HEK293T (cell line): Measurements from ENCODE around the gene ACIN1.

Experiments
- CTCF ChIA-PET: fragments of 350-600 bp; formaldehyde crosslinking; extraction: SDS; loops from one replicate; lab custom pipeline; 2021; ENCODE audit warnings: antibody characterized with exemption, inconsistent platforms; lab: Yijun Ruan, JAX
- POLR2A ChIA-PET: fragments of 350-600 bp; formaldehyde crosslinking; extraction: SDS; loops from one replicate; lab custom pipeline; 2020; ENCODE audit warnings: antibody characterized with exemption, inconsistent platforms; lab: Yijun Ruan, JAX
- DNase-seq: peaks from one replicate; pipeline ENCODE4 v3.0.0; 2012; ENCODE audit warnings: mixed read lengths; ENCODE audit errors: extremely low spot score
- ARNT ChIP-seq: fragments of 450-650 bp; IDR thresholded peaks from 2 replicates; pipeline ENCODE4 v1.6.1; 2017; ENCODE audit warnings: mild to moderate bottlenecking
- BHLHE40 ChIP-seq: fragments of 450-650 bp; IDR thresholded peaks from 2 replicates; pipeline ENCODE4 v1.6.1; 2016; ENCODE audit warnings: mild to moderate bottlenecking, moderate library complexity, borderline replicate concordance
- CTBP1 ChIP-seq: fragments of 450-650 bp; IDR thresholded peaks from 2 replicates; pipeline ENCODE4 v1.6.1; 2016; ENCODE audit warnings: borderline replicate concordance
- ELF4 ChIP-seq: fragments of 450-650 bp; IDR thresholded peaks from 2 replicates; pipeline ENCODE4 v1.6.1; 2017; ENCODE audit warnings: antibody characterized with exemption
- FOXA1 ChIP-seq: fragments of 450-650 bp; IDR thresholded peaks from 2 replicates; pipeline ENCODE4 v1.6.1; 2016; ENCODE audit warnings: mild to moderate bottlenecking
- FOXK2 ChIP-seq: fragments of 450-650 bp; IDR thresholded peaks from 2 replicates; pipeline ENCODE4 v1.6.1; 2016; ENCODE audit warnings: mild to moderate bottlenecking
- FOXM1 ChIP-seq: fragments of 450-650 bp; IDR thresholded peaks from 2 replicates; pipeline ENCODE4 v1.6.1; 2017; ENCODE audit warnings: mild to moderate bottlenecking, borderline replicate concordance
- HDGF ChIP-seq: fragments of 450-650 bp; IDR thresholded peaks from 2 replicates; pipeline ENCODE4 v1.6.1; 2017; ENCODE audit warnings: antibody characterized with exemption, borderline replicate concordance
- L3MBTL2 ChIP-seq: fragments of 450-650 bp; conservative IDR thresholded peaks from 2 replicates; pipeline ENCODE4 v1.6.1; 2016; ENCODE audit warnings: mild to moderate bottlenecking
- LEF1 ChIP-seq: fragments of 450-650 bp; IDR thresholded peaks from 2 replicates; pipeline ENCODE4 v1.6.1; 2017; ENCODE audit warnings: mild to moderate bottlenecking, borderline replicate concordance
- NFRKB ChIP-seq: fragments of 450-650 bp; IDR thresholded peaks from 2 replicates; pipeline ENCODE4 v1.6.1; 2016; ENCODE audit warnings: mild to moderate bottlenecking, moderate library complexity
- SP1 ChIP-seq: fragments of 450-650 bp; IDR thresholded peaks from 2 replicates; pipeline ENCODE4 v1.6.1; 2017
- SUZ12 ChIP-seq: fragments of 450-650 bp; IDR thresholded peaks from 2 replicates; pipeline ENCODE4 v1.6.1; 2016; ENCODE audit warnings: mild to moderate bottlenecking
- TARDBP ChIP-seq: fragments of 450-650 bp; IDR thresholded peaks from 2 replicates; pipeline ENCODE4 v1.6.1; 2016
- ZNF384 ChIP-seq: fragments of 450-650 bp; IDR thresholded peaks from 2 replicates; pipeline ENCODE4 v1.6.1; 2016
- TF ChIP-seq, protein P1 (sequence below): fragments of 450-650 bp; IDR thresholded peaks from 2 replicates; pipeline ENCODE4 v1.6.1; 2016

ACIN1 gene

DNA sequence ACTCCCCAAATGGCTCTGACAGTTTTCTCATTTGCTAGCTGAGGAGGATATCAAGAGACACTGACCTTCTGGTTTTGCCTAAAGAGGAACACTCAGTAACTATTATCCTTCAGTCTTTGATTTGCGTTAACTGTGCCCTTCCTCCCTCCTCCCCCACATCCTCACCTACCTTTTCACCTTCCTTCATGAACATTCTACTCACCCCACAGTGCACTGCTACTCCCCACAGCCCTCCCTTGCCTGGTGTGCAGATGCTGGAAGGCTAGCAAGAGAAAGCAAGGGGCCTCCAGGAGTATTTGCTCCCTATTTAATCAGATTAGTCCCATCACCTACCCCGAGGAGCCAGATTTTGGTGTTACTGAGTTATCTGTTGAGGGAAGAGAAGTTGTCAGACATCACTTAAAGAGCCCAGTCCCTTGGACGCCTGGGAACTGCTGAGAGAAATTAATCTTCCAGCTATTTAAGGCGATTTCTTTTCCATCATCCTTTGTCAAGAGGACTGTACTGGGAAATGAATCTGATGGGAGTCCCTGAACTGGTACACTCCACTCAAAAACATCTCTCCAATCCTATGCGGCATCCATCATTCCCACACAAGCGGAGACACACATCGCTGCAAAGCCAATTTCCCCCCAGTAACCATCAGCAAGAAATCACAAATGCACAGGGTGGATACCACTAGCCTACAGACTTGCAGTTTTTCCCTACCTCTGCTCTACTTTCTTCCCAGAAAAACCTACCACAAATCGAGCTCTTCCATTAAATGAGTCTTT is 71.7 kb downstream of the ACIN1 start:
- TF ChIP-seq ELF4 = no peak
- no peak for TF ChIP-seq FOXK2
- CTCF ChIA-PET = interaction anchor here (0.6 to 1.2 kb wide), 2 partner anchors 26 to 28 kb away, joined by 3 to 4 read pairs; no protein-coding TSS in a partner anchor
- no peak for DNase-seq
- POLR2A ChIA-PET = interaction anchor here (1.1 to 7.0 kb wide), 4 partner anchors 14 to 66 kb away, joined by 3 to 36 read pairs (median 6); partner anchors contain the start of gene HAUS4

DNA sequence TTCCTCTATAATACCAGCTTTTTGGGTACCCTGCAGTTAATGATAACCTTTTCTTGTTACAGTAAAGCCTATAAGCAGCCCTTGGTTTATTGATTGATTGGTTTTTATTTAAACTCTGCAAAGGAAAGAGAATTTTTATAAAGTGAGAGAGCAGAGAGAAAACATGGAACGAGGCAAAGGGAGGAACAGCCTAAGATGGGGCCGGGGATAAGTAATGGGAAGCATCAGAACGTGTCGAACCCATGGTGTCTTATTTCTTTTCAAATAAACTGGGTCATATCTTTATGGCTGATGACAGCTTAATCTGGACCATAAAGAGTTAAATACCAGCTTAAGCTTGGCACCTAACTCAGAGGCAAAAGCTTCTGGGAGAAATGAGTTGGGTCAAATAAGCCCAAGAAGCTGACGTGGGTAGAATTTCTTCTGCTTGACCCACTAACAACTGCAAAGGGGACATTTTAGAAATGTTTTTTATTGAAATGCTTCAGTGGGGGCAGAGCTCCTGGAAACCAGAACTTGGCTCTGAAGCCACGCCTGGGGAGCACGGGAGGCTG is 73.0 kb downstream of the ACIN1 start:
- TF ChIP-seq FOXK2 (no peak), FOXA1 (no peak), LEF1 (no peak), L3MBTL2 (no peak), SUZ12 (no peak), BHLHE40 (no peak), ELF4 (no peak), CTBP1 (no peak), SP1 (no peak), HDGF (no peak), ZNF384 (no peak), ARNT (no peak), FOXM1 (no peak), TARDBP (no peak), NFRKB (no peak)
- TF ChIP-seq, protein P1, sequence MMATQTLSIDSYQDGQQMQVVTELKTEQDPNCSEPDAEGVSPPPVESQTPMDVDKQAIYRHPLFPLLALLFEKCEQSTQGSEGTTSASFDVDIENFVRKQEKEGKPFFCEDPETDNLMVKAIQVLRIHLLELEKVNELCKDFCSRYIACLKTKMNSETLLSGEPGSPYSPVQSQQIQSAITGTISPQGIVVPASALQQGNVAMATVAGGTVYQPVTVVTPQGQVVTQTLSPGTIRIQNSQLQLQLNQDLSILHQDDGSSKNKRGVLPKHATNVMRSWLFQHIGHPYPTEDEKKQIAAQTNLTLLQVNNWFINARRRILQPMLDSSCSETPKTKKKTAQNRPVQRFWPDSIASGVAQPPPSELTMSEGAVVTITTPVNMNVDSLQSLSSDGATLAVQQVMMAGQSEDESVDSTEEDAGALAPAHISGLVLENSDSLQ = no peak
- ChIA-PET POLR2A (interaction anchor here (0.8 to 7.0 kb wide), 4 partner anchors 13 to 48 kb away, joined by 3 to 36 read pairs (median 3); no protein-coding TSS in a partner anchor), CTCF (interaction anchor here (1.2 to 1.5 kb wide), 3 partner anchors 24 to 37 kb away, joined by 3 to 4 read pairs (median 4); no protein-coding TSS in a partner anchor)
- DNase-seq = no peak

- no peak for DNase-seq
- CTCF ChIA-PET = interaction anchor here (0.6 to 1.5 kb wide), 3 partner anchors 23 to 173 kb away, joined by 3 to 4 read pairs (median 4); no protein-coding TSS in a partner anchor
- POLR2A ChIA-PET = interaction anchor here (0.8 to 7.0 kb wide), 3 partner anchors 15 to 49 kb away, joined by 3 to 36 read pairs (median 3); no protein-coding TSS in a partner anchor
- no peak for TF ChIP-seq FOXM1
- no peak for TF ChIP-seq SUZ12
- TF ChIP-seq, protein P1 = no peak
- TF ChIP-seq NFRKB = no peak
- no peak for TF ChIP-seq FOXK2
- TF ChIP-seq TARDBP = no peak
- no peak for TF ChIP-seq BHLHE40
- TF ChIP-seq ELF4 = no peak
- TF ChIP-seq ARNT = no peak
- no peak for TF ChIP-seq SP1
Observed at GRCh38 chr14:23021434-23021833, 73.5 kb downstream of the ACIN1 start.

- no peak for DNase-seq
- TF ChIP-seq NFRKB = no peak
- no peak for TF ChIP-seq FOXM1
- no peak for TF ChIP-seq HDGF
- TF ChIP-seq ZNF384 = no peak
- TF ChIP-seq SP1 = no peak
- no peak for TF ChIP-seq FOXK2
- no peak for TF ChIP-seq BHLHE40
- no peak for TF ChIP-seq SUZ12
- no peak for TF ChIP-seq FOXA1
- TF ChIP-seq LEF1 = no peak
- TF ChIP-seq TARDBP = no peak
- no peak for TF ChIP-seq ARNT
- TF ChIP-seq L3MBTL2 = no peak
- TF ChIP-seq, protein P1 = no peak
- TF ChIP-seq CTBP1 = no peak
- ChIA-PET POLR2A (interaction anchor here (7.0 kb wide), 1 partner anchor 14 kb away, joined by 36 read pairs; no protein-coding TSS in a partner anchor), CTCF (interaction anchor here (0.7 to 1.0 kb wide), 2 partner anchors 33 to 34 kb away, joined by 4 to 5 read pairs; no protein-coding TSS in a partner anchor)
Observed at GRCh38 chr14:23020143-23021128, 74.5 kb downstream of the ACIN1 start.

- CTCF ChIA-PET = interaction anchor here (0.9 to 2.9 kb wide), 4 partner anchors 11 to 51 kb away, joined by 3 to 10 read pairs (median 6); no protein-coding TSS in a partner anchor
- TF ChIP-seq FOXA1 (no peak), HDGF (no peak), TARDBP (no peak), CTBP1 (no peak), SP1 (no peak)
- TF ChIP-seq, protein P1 = no peak
- no peak for DNase-seq
- POLR2A ChIA-PET = interaction anchor here (2.5 kb wide), 1 partner anchor 11 kb away, joined by 21 read pairs; no protein-coding TSS in a partner anchor
Observed at GRCh38 chr14:23018107-23018506, 76.8 kb downstream of the ACIN1 start.
